HFF-Myc (cell line): ENCODE measurements around the gene FBLN7.

ENCODE experiments used
- DNase-seq: peaks from one replicate; pipeline ENCODE4 v3.0.0-alpha.2; 2011; ENCODE audit warnings: low read depth; ENCODE audit errors: extremely low read depth
- H3K4me3 ChIP-seq: replicated peaks from 2 replicates; pipeline ENCODE4 v1.5.1; 2011; ENCODE audit warnings: low read depth, mild to moderate bottlenecking, control low read depth, low read length
- TF ChIP-seq, protein P1 (sequence below): IDR thresholded peaks from 2 replicates; pipeline ENCODE4 v1.5.1; 2012; ENCODE audit warnings: mild to moderate bottlenecking, low read depth, low read length, control low read depth; ENCODE audit errors: missing control alignments

FBLN7 gene

DNA sequence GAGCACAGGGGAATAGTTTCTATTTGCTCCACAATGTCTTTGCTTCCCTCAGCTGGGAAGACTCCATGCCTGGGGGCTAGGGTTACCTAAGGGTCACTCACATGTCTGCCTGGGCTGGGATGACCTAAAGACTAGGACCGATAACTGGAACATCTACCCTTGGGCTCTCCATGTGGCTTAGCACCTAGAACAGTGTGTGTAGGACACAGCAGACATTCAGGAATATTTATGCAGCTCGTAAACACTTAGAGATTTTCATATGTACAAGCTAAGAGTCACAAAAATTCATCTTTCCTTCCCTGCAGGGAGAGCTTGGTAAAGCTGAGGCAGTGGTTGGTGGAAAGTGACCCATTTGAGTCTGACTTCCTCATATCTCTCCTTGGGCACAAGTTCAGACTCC, 55.8 kb downstream of the FBLN7 start:
- H3K4me3 ChIP-seq = no peak overlapping the region
- no peak for DNase-seq
- TF ChIP-seq, protein P1, sequence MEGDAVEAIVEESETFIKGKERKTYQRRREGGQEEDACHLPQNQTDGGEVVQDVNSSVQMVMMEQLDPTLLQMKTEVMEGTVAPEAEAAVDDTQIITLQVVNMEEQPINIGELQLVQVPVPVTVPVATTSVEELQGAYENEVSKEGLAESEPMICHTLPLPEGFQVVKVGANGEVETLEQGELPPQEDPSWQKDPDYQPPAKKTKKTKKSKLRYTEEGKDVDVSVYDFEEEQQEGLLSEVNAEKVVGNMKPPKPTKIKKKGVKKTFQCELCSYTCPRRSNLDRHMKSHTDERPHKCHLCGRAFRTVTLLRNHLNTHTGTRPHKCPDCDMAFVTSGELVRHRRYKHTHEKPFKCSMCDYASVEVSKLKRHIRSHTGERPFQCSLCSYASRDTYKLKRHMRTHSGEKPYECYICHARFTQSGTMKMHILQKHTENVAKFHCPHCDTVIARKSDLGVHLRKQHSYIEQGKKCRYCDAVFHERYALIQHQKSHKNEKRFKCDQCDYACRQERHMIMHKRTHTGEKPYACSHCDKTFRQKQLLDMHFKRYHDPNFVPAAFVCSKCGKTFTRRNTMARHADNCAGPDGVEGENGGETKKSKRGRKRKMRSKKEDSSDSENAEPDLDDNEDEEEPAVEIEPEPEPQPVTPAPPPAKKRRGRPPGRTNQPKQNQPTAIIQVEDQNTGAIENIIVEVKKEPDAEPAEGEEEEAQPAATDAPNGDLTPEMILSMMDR = no peak

GRCh38 chr2:112194482-112194881, 56.3 kb downstream of the FBLN7 start:
- TF ChIP-seq, protein P1 = no peak
- no peak for DNase-seq
- no peak overlapping the region for H3K4me3 ChIP-seq

GRCh38 chr2:112195167-112195766, 57.1 kb downstream of the FBLN7 start:
- TF ChIP-seq, protein P1 = no peak
- H3K4me3 ChIP-seq = no peak overlapping the region
- DNase-seq = no peak

- no peak overlapping the region for H3K4me3 ChIP-seq
- TF ChIP-seq, protein P1 = no peak
- DNase-seq = no peak
Observed at GRCh38 chr2:112195950-112196349, 57.8 kb downstream of the FBLN7 start.

- TF ChIP-seq, protein P1 = no peak
- DNase-seq = no peak
- no peak overlapping the region for H3K4me3 ChIP-seq
Observed at GRCh38 chr2:112197868-112198267, 59.7 kb downstream of the FBLN7 start.

DNA sequence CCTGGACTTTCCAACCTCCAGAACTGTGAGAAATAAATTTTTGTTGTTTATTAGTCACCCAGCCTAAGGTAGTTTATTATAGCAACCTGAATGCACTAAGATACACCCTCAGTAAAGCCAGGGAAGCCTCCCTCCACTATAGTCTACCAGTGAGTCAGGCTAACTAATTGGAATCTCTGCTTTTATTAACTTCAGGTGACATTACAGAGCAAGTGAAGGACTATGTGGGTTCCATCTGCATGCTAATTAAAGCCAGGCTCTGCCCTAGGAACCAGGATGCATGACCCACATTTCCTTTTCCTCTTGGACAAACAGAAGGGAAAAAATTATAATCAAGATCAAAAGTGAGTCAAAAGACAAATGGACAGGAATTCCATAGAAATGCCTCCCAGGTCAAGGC, 60.6 kb downstream of the FBLN7 start:
- TF ChIP-seq, protein P1 = no peak
- peak; percentile 45 for DNase-seq
- H3K4me3 ChIP-seq = no peak overlapping the region

DNA sequence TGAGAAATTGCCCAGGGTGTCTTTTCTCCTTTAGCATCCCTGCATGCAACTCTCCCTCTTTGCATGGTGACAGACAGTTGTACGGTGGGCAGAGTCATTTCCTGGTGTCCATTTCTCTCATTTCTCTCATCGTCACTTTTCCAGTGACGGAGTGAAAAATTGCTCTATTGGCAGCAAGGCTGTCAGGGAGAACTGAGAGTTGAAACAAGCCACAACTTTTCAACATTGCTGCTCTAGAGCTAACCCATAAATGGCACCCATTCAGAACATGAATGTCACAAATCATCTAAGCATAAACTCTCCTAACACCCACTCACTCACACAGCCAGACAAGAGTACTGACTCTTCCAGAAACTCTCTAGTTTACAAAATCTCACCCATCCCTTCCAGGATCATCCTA, 61.0 kb downstream of the FBLN7 start:
- no peak overlapping the region for H3K4me3 ChIP-seq
- no peak for DNase-seq
- TF ChIP-seq, protein P1 = no peak
